ENCODE results near the gene PLEKHG7. TPM values are rescaled to one million over a fixed set of nuclear protein-coding genes. Genes with fewer than 3 reads are reported as not detected.

The PLEKHG7 gene
- total and polyA plus RNA-seq, 2 of the 8 experiments (the other 6 are each of a cell fraction or from before 2014, with no cell fraction given) = not detected

DNA sequence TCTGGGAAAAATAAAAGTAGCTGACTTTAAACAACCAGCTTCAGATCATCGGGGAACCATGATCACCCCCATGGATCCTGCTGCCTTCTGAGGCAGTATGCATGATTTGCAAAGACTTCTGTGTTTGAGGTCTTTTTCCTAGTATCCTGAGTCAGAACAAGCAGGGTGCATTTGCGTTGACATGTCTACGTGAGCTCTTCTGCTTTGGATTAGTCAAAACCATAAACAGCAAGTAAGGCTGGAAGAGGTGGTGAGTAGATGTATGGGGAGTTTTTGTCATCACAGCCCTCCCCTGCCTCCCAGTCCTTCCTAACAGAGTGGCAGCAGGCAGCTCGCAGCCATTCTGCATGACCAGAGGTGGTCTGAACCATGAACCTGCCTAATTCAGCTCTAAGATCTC lies 24.1 kb downstream of the PLEKHG7 start (continued):
- TF ChIP-seq, protein P1, sequence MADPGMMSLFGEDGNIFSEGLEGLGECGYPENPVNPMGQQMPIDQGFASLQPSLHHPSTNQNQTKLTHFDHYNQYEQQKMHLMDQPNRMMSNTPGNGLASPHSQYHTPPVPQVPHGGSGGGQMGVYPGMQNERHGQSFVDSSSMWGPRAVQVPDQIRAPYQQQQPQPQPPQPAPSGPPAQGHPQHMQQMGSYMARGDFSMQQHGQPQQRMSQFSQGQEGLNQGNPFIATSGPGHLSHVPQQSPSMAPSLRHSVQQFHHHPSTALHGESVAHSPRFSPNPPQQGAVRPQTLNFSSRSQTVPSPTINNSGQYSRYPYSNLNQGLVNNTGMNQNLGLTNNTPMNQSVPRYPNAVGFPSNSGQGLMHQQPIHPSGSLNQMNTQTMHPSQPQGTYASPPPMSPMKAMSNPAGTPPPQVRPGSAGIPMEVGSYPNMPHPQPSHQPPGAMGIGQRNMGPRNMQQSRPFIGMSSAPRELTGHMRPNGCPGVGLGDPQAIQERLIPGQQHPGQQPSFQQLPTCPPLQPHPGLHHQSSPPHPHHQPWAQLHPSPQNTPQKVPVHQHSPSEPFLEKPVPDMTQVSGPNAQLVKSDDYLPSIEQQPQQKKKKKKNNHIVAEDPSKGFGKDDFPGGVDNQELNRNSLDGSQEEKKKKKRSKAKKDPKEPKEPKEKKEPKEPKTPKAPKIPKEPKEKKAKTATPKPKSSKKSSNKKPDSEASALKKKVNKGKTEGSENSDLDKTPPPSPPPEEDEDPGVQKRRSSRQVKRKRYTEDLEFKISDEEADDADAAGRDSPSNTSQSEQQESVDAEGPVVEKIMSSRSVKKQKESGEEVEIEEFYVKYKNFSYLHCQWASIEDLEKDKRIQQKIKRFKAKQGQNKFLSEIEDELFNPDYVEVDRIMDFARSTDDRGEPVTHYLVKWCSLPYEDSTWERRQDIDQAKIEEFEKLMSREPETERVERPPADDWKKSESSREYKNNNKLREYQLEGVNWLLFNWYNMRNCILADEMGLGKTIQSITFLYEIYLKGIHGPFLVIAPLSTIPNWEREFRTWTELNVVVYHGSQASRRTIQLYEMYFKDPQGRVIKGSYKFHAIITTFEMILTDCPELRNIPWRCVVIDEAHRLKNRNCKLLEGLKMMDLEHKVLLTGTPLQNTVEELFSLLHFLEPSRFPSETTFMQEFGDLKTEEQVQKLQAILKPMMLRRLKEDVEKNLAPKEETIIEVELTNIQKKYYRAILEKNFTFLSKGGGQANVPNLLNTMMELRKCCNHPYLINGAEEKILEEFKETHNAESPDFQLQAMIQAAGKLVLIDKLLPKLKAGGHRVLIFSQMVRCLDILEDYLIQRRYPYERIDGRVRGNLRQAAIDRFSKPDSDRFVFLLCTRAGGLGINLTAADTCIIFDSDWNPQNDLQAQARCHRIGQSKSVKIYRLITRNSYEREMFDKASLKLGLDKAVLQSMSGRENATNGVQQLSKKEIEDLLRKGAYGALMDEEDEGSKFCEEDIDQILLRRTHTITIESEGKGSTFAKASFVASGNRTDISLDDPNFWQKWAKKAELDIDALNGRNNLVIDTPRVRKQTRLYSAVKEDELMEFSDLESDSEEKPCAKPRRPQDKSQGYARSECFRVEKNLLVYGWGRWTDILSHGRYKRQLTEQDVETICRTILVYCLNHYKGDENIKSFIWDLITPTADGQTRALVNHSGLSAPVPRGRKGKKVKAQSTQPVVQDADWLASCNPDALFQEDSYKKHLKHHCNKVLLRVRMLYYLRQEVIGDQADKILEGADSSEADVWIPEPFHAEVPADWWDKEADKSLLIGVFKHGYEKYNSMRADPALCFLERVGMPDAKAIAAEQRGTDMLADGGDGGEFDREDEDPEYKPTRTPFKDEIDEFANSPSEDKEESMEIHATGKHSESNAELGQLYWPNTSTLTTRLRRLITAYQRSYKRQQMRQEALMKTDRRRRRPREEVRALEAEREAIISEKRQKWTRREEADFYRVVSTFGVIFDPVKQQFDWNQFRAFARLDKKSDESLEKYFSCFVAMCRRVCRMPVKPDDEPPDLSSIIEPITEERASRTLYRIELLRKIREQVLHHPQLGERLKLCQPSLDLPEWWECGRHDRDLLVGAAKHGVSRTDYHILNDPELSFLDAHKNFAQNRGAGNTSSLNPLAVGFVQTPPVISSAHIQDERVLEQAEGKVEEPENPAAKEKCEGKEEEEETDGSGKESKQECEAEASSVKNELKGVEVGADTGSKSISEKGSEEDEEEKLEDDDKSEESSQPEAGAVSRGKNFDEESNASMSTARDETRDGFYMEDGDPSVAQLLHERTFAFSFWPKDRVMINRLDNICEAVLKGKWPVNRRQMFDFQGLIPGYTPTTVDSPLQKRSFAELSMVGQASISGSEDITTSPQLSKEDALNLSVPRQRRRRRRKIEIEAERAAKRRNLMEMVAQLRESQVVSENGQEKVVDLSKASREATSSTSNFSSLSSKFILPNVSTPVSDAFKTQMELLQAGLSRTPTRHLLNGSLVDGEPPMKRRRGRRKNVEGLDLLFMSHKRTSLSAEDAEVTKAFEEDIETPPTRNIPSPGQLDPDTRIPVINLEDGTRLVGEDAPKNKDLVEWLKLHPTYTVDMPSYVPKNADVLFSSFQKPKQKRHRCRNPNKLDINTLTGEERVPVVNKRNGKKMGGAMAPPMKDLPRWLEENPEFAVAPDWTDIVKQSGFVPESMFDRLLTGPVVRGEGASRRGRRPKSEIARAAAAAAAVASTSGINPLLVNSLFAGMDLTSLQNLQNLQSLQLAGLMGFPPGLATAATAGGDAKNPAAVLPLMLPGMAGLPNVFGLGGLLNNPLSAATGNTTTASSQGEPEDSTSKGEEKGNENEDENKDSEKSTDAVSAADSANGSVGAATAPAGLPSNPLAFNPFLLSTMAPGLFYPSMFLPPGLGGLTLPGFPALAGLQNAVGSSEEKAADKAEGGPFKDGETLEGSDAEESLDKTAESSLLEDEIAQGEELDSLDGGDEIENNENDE (IDR thresholded peaks at IDR 0.05; ENCODE audit: insufficient replicate concordance, low read length) = no peak
- no peak for TF ChIP-seq KDM4A (IDR thresholded peaks at IDR 0.05; ENCODE audit: low read depth, low read length, severe bottlenecking)
- TF ChIP-seq NRF1 (IDR thresholded peaks at IDR 0.05; ENCODE audit: low read depth, low read length) = no peak
- TF ChIP-seq CHD1 (IDR thresholded peaks at IDR 0.05; ENCODE audit: low read depth, low read length) = no peak
- TF ChIP-seq ASH2L (IDR thresholded peaks at IDR 0.05; ENCODE audit: low read length) = no peak
- no peak for TF ChIP-seq BACH1 (IDR thresholded peaks at IDR 0.05; ENCODE audit: low read length)
- no peak for TF ChIP-seq HDAC6 (IDR thresholded peaks at IDR 0.05; ENCODE audit: low read depth, low read length)
- TF ChIP-seq BCL11A (IDR thresholded peaks at IDR 0.05; ENCODE audit: low read depth in 2 of 2, low read length in 2 of 2) = no peak
- no peak for TF ChIP-seq POLR2A (IDR thresholded peaks at IDR 0.05; ENCODE audit: control extremely low read depth in 1 of 2, low read depth in 2 of 2, low read length in 2 of 2)
- no peak for TF ChIP-seq TAF7 (optimal IDR thresholded peaks at IDR 0.05; ENCODE audit: borderline replicate concordance, low read depth, low read length)
- no peak for TF ChIP-seq EGR1 (IDR thresholded peaks at IDR 0.05; ENCODE audit: borderline replicate concordance, low read depth, low read length)
- no peak for TF ChIP-seq BRCA1 (IDR thresholded peaks at IDR 0.05; ENCODE audit: low read depth, low read length)
- TF ChIP-seq TBP (IDR thresholded peaks at IDR 0.05; ENCODE audit: low read depth, low read length) = no peak
- TF ChIP-seq NANOG (IDR thresholded peaks at IDR 0.05; ENCODE audit: insufficient read depth, low read depth, low read length, poor library complexity, severe bottlenecking) = no peak

Measured in H1 (cell line).